ENCODE data around the gene CSNK2A1. TPM values are rescaled to one million over a fixed set of nuclear protein-coding genes. Genes with fewer than 3 reads are reported as not detected.

Gene CSNK2A1
- total and polyA plus RNA-seq, 4 donors: 17.0 to 60.3 (median 39.7) TPM

DNA sequence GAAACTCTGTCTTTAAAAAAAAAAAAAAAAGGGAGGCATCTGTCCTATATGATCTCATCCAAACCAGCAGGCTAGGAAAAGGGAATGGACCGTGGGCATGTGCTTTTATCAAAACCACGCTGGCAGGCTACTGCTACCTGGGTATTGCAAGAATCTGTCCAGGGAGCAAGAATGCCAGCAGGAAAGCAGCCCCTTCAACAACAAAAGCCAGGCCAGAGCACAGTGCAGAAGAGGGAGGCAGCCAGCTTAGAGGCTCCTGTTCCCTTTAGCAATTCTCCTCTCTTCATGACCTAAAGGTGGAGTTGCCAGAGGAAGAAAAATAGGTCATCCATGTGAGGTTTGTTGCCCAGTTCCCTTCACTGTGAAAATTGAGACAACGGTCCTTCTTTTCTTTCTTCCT lies 99.5 kb downstream of the CSNK2A1 start:
- Histone ChIP-seq H3K4me3 (ENCODE audit: low read depth in 1 of 3, low read length in 3 of 3) (no peak overlapping the region), H3K27me3 (ENCODE audit: control insufficient read depth in 4 of 4, insufficient read depth in 4 of 4, low read length in 3 of 4) (no peaks in the 10 kb centered on the region), H3K9ac (ENCODE audit: low read depth in 1 of 2, low read length in 2 of 2) (no peak overlapping the region), H3K9me3 (ENCODE audit: control insufficient read depth in 4 of 4, low read length in 3 of 4) (no peaks in the 10 kb centered on the region), H3K36me3 (ENCODE audit: control insufficient read depth in 4 of 4, insufficient read depth in 3 of 4, low read depth in 1 of 4, low read length in 3 of 4) (peaks cover 12 to 47% (median 30%) of the 10 kb centered on the region in 4 donors), H3K27ac (ENCODE audit: low read depth in 1 of 2, low read length in 2 of 2) (no peak overlapping the region), H3K4me1 (ENCODE audit: control insufficient read depth in 4 of 4, insufficient read depth in 4 of 4, low read length in 3 of 4) (peaks cover 0 to 7% (median 2%) of the 10 kb centered on the region in 4 donors)
- WGBS: 88% methylated on average over 3 of the region's 3 CpGs
- no peak for DNase-seq (ENCODE audit: low spot score)
- no peak for TF ChIP-seq JUND (IDR thresholded peaks at IDR 0.05)
- no peak for TF ChIP-seq HNF4G (IDR thresholded peaks at IDR 0.05)
- TF ChIP-seq EGR1 (IDR thresholded peaks at IDR 0.05; ENCODE audit: low read depth in 2 of 2): no peak

DNA sequence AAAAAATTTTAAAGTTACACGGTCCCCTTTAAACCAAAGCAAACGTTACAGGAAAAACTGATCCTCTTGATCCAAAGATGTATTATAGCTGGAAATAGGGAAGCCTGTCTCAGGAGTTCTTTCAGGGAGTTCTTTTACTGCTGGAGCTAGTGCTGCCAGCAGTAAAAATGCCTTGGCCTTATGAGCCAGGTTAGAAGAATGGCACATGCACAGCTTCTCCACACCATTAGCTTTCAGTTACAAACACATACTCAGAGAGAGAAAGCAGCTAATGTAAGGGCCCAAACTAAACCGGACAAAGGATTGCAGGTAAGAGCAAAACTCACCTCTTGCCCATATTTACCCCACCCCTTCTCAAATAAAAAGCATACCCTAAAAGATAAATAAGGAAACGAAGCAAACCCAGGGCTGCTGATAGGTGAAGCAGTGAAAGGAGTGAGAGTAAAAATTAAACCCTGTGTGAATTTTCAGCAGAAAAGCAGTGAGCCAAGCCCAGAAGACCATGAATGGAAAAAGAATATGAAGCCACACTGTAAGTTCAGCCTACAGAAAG lies 100.3 kb downstream of the CSNK2A1 start:
- no peak overlapping the region for H3K9ac ChIP-seq (ENCODE audit: low read depth in 1 of 2, low read length in 2 of 2)
- WGBS: 84% methylated on average over 4 of the region's 4 CpGs
- DNase-seq (ENCODE audit: low spot score): no peak

More for the DNA sequence above, 100.3 kb downstream of the CSNK2A1 start:
- no peaks in the 10 kb centered on the region for H3K9me3 ChIP-seq (ENCODE audit: control insufficient read depth in 4 of 4, low read length in 3 of 4)
- H3K4me1 ChIP-seq (ENCODE audit: control insufficient read depth in 4 of 4, insufficient read depth in 4 of 4, low read length in 3 of 4): peaks cover 0 to 7% (median 2%) of the 10 kb centered on the region in 4 donors
- no peak overlapping the region for H3K27ac ChIP-seq (ENCODE audit: low read depth in 1 of 2, low read length in 2 of 2)
- TF ChIP-seq, protein P1, sequence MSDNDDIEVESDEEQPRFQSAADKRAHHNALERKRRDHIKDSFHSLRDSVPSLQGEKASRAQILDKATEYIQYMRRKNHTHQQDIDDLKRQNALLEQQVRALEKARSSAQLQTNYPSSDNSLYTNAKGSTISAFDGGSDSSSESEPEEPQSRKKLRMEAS (IDR thresholded peaks at IDR 0.05): no peak
- TF ChIP-seq, protein P2, sequence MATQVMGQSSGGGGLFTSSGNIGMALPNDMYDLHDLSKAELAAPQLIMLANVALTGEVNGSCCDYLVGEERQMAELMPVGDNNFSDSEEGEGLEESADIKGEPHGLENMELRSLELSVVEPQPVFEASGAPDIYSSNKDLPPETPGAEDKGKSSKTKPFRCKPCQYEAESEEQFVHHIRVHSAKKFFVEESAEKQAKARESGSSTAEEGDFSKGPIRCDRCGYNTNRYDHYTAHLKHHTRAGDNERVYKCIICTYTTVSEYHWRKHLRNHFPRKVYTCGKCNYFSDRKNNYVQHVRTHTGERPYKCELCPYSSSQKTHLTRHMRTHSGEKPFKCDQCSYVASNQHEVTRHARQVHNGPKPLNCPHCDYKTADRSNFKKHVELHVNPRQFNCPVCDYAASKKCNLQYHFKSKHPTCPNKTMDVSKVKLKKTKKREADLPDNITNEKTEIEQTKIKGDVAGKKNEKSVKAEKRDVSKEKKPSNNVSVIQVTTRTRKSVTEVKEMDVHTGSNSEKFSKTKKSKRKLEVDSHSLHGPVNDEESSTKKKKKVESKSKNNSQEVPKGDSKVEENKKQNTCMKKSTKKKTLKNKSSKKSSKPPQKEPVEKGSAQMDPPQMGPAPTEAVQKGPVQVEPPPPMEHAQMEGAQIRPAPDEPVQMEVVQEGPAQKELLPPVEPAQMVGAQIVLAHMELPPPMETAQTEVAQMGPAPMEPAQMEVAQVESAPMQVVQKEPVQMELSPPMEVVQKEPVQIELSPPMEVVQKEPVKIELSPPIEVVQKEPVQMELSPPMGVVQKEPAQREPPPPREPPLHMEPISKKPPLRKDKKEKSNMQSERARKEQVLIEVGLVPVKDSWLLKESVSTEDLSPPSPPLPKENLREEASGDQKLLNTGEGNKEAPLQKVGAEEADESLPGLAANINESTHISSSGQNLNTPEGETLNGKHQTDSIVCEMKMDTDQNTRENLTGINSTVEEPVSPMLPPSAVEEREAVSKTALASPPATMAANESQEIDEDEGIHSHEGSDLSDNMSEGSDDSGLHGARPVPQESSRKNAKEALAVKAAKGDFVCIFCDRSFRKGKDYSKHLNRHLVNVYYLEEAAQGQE (IDR thresholded peaks at IDR 0.05): no peak
- TF ChIP-seq FOXA2 (IDR thresholded peaks at IDR 0.05): no peak
- TF ChIP-seq, protein P3, sequence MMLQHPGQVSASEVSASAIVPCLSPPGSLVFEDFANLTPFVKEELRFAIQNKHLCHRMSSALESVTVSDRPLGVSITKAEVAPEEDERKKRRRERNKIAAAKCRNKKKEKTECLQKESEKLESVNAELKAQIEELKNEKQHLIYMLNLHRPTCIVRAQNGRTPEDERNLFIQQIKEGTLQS (IDR thresholded peaks at IDR 0.05): no peak
- TF ChIP-seq HNF4A (conservative IDR thresholded peaks at IDR 0.05): no peak
- no peak for TF ChIP-seq YY1 (IDR thresholded peaks at IDR 0.05)
- TF ChIP-seq GABPA (IDR thresholded peaks at IDR 0.05 in 1 of 2, conservative IDR thresholded peaks at IDR 0.05 in 1 of 2): no peak
- TF ChIP-seq FOXA1 (IDR thresholded peaks at IDR 0.05): no peak
- TF ChIP-seq RAD21 (IDR thresholded peaks at IDR 0.05): no peak
- no peak for TF ChIP-seq SP1 (IDR thresholded peaks at IDR 0.05)
- TF ChIP-seq, protein P4, sequence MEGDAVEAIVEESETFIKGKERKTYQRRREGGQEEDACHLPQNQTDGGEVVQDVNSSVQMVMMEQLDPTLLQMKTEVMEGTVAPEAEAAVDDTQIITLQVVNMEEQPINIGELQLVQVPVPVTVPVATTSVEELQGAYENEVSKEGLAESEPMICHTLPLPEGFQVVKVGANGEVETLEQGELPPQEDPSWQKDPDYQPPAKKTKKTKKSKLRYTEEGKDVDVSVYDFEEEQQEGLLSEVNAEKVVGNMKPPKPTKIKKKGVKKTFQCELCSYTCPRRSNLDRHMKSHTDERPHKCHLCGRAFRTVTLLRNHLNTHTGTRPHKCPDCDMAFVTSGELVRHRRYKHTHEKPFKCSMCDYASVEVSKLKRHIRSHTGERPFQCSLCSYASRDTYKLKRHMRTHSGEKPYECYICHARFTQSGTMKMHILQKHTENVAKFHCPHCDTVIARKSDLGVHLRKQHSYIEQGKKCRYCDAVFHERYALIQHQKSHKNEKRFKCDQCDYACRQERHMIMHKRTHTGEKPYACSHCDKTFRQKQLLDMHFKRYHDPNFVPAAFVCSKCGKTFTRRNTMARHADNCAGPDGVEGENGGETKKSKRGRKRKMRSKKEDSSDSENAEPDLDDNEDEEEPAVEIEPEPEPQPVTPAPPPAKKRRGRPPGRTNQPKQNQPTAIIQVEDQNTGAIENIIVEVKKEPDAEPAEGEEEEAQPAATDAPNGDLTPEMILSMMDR (IDR thresholded peaks at IDR 0.05; ENCODE audit: low read depth, low read length, missing input control): no peak
- no peak for TF ChIP-seq TAF1 (conservative IDR thresholded peaks at IDR 0.05)
- no peak for TF ChIP-seq NR2F2 (IDR thresholded peaks at IDR 0.05)
- TF ChIP-seq EGR1 (IDR thresholded peaks at IDR 0.05; ENCODE audit: low read depth in 2 of 2): no peak
- no peak overlapping the region for H3K4me3 ChIP-seq (ENCODE audit: low read depth in 1 of 3, low read length in 3 of 3)
- H3K36me3 ChIP-seq (ENCODE audit: control insufficient read depth in 4 of 4, insufficient read depth in 3 of 4, low read depth in 1 of 4, low read length in 3 of 4): peaks cover 12 to 48% (median 33%) of the 10 kb centered on the region in 4 donors
- H3K27me3 ChIP-seq (ENCODE audit: control insufficient read depth in 4 of 4, insufficient read depth in 4 of 4, low read length in 3 of 4): no peaks in the 10 kb centered on the region
